GM19395 (cell line): Measurements from ENCODE around the gene JMJD1C.
"Not testable (repeated sequence)": the region's sequence is repeated elsewhere in the genome, so short reads cannot be mapped to it uniquely, and the experiment has no call there.

Experiments used
- ATAC-seq: cut with Tn5 transposase; IDR thresholded peaks from one replicate; pipeline ENCODE4 v1.9.1; 2021; ENCODE audit warnings: mild to moderate bottlenecking, moderate library complexity; ENCODE audit not compliant: unreplicated experiment

JMJD1C gene

GRCh38 chr10:63199716-63200115, 266.1 kb downstream of the JMJD1C start:
- no peak for ATAC-seq

DNA sequence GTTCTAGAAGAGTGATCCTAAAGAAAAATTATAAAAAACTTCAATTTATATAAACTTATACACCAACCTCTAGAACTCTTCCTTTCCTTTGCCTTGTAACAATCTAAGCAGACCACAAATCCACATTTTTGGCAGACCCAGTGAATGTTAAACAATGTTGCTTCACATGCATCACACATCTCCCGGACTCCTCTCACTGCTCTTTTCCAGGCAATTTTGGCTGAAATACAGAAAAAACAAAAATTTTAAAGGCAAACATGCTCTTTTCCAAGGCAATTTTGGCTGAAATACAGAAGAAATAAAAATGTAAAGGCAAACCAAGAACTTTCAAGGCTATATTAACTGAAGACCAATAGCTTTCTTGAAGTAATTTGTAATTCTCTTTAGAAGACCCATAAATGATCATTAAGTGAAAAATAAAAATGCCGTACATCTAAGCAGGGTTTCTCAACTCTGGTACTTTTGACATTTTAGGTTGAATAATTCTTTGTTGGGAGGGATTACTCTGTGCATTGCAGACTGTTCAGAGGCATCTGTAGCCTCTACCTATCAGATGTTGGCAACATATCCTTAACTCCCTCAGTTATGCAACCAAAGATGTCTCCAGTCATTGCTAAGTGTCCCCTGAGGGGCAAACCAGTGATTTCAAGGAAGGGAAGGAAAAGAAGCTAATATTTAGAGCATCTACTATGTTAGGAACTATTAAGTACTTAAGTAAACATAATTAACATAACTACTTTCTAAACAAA, 268.3 kb downstream of the JMJD1C start:
- ATAC-seq, result no peak

GRCh38 chr10:63192826-63193225, 273.0 kb downstream of the JMJD1C start:
- ATAC-seq, result no peak

DNA sequence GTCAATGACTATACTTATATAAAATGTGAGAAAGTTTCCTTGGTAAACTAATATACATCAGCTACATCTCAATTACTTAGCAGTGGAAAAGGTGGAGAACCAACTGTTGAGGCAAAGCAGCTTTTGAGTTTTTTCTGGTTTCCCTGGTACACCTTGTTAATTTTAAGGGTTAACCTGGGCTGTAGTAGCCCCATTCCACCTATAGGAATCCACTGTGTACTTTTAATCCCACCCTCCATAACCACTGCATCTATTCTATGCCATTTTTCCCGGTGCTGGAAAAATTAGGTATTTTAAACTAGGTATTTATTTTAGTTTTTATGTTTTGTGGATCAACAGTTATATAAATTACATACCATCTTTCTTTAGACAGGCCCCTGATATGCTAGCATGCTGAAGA, 290.2 kb downstream of the JMJD1C start:
- no peak for ATAC-seq

GRCh38 chr10:63173468-63174232, 292.1 kb downstream of the JMJD1C start:
- ATAC-seq, result peak; percentile 100

GRCh38 chr10:63171926-63172325, 293.9 kb downstream of the JMJD1C start:
- ATAC-seq, result no peak

- no peak for ATAC-seq
Observed at GRCh38 chr10:63171255-63171855, 294.4 kb downstream of the JMJD1C start.

DNA sequence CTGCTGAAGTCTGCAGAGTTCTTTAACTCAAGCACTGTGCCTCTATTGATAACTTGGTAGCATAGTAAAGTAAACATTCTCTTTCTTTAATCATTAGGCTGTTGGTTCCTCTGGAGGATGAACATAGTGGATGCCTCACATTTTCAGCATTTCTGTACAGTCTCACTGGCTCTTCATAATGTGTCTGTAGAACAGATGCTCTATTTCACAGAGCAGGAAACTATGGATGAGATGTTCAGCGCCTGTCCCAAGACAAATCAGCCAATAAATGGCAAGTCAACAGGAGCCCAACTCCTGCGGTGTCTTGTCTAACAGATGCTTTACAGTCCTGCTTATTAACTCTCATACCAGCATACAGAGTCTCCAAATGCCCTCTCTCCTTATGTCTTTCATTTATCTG, 296.2 kb downstream of the JMJD1C start:
- ATAC-seq, result no peak

- ATAC-seq, result no peak
Observed at GRCh38 chr10:63168821-63169462, 296.8 kb downstream of the JMJD1C start.

DNA sequence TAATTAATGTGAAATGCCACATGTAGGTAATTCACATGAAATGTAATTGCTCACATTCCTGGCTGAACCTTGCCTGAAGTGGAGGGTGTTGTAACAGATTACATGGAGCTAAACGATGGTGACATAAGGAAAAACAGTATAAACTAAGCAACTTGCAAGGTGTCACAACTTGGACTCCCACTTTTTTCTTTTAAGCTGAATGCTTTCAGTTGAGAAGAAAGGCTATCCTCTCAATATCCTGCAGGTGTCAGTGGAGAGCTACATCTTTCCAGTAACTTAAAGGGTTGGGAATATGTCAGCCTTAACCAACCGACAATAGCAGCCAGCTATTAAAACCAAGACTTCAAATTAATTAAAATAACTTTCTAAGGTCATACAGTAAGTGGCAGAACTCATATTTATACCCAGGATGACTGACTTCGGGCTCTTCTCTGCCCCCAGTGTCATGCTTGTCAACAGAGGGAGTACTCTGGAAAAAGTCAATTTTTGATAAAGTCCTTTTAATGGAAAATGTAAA, 299.0 kb downstream of the JMJD1C start:
- peak; percentile 75 for ATAC-seq

DNA sequence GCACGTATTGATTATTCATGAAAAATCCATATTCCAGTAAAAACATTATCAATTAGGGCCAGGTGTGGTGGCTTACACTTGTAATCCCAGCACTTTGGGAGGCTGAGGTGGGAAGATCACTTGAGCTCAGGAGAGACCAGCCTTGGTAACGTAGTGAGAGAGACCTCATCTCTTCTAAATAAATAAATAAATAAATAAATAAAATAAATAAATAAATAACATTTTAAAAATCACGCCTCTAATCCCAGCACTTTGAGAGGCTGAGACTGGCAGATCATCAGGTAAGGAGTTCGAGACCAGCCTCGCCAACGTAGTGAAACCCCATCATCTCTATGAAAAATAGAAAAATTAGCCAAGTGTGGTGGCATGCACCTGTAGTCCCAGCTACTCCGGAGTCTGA, 300.5 kb downstream of the JMJD1C start:
- no peak for ATAC-seq

DNA sequence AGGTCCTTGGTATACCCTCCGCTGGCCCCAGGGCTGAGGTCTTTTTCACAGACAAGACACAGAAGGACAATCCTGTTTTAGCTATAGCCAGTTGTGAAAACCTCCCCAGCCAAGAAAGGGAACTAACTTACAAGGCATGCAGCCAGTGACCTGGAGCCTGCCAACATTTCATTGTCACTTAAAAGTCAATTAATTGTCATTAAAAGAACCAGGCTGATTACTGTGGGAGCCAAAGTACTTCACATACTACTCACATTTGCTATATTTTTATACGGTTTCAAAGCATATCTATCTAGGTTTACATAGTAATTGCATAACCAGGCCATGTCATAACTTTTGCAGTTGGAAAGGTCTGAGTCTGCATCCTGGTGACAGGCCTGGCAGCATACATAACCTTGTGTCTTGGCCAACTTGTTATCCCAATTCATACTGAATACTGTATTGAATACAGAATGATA, 301.6 kb downstream of the JMJD1C start:
- ATAC-seq, result no peak

- no peak for ATAC-seq
Observed at GRCh38 chr10:63161592-63161991, 304.2 kb downstream of the JMJD1C start.

DNA sequence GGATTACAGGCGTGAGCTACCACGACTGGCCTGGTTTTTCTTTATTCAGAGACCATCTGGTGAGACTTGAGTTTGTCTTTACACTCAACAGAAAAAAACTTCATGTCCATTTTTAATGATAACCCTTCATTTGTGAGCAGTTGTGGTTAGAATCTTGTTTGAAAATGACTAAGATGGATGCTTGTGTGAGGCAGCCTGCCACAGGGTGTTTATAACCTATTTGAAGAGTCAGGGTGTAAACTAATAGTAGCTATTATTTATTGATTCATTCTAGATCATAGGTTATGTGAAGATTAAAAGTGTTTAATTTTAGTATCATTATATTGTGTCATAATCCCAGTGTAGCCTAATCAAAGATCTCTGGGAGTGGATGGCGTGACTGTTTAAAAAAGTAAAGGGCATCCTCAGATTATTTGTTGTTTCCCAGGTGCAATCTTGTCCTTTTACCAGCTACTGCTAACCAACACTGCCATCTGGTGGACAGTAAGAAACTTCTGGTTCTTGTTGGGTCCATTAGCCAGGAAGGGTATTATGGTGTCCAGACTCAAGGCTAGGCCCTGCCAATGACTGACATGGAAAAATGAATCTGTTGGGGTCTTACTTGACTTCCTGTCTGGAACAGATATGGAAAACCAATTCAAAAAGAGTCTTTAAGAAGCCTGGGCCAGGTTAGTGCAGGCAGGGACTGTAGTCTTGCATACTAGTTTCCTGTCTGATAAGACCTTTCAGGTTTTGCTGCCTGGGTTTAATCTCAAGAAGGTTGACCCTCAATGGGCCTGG, 307.7 kb downstream of the JMJD1C start:
- peak; percentile 78 for ATAC-seq

DNA sequence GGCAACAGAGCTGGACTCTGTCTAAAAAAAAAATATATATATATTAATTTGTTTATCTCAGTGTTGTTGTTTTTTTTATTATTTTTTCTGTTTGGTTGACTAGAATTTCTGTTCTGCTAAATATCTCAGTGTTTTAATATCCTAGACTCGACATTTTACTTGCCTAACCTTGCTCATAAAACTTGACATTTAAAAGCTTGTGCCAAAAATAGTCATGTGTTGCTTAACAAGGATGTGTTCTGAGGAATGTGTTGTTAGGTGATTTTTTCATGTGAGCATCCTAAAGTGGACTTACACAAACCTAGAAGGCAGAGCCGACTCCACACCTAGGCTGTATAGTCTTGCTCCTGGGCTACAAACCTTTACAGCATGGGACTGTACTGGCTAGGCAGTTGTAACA, 309.5 kb downstream of the JMJD1C start:
- no peak for ATAC-seq

DNA sequence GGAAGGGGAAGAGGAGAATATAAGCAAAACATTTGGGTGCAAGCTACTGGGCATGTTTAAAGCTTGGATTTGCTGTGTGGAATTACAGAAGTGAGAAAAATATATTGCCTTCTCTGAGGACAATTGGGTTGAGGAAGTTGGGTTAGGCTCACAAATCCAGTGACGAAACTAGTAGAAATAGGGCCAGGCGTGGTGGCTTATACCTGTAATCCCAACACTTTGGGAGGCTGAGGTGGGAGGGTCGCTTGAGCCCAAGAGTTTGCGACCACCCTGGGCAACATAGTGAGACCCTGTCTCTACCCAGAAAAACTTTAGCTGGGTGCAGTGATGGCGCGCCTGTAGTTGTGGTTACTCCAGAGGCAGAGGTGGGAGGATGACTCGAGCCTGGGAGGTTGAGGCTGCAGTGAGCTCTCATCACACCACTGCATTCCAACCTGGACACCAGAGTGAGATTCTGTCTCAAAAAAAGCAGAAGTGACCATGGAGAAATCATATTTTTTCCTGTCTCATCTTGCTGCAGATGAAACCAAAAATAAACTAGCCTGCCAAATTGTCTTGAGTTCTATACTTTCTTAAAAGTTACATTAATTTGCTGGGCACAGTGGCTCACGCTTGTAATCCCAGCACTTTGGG, 310.3 kb downstream of the JMJD1C start:
- ATAC-seq, result no peak

GRCh38 chr10:63154546-63155387, 311.0 kb downstream of the JMJD1C start:
- no peak for ATAC-seq

DNA sequence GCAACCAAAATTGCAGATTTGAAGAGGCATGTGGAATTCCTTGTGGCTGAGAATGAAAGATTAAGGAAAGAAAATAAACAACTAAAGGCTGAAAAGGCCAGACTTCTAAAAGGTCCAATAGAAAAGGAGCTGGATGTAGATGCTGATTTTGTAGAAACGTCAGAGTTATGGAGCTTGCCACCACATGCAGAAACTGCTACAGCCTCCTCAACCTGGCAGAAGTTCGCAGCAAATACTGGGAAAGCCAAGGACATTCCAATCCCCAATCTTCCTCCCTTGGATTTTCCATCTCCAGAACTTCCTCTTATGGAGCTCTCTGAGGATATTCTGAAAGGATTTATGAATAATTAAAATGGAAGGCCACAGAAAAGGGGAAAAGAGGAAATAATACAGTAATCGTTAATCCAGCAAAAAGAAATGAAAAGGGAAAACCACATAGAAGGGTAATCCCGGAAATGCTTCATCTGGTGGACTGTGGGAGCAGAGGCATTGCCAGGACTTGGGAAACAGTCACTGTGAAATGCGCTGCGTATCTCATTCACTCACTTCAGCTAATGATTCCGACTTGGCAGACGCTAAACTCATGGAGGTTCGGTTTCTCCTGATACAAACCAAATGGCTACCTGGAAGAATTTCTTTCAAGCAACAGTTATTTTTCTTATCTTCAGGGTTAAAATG, 311.8 kb downstream of the JMJD1C start:
- ATAC-seq, result not testable (repeated sequence)
